GM12878 (cell line): ENCODE data around the gene ANKRD23. TPM values are rescaled to one million over a fixed set of nuclear protein-coding genes. Genes with fewer than 3 reads are reported as not detected.

ENCODE experiments used
- ATAC-seq: fragments of 200-7000 bp; cut with Tn5 transposase; 3 replicates; pipeline ENCODE4 v1.9.1; 2020; ENCODE audit warnings: mild to moderate bottlenecking, moderate library complexity
- BruUV-seq: library from RNA; stranded (reverse); fragments of 400-500 nt; replicated peaks from 2 replicates; lab custom pipeline; 2021; lab: Mats Ljungman, UMichigan
- CTCF ChIA-PET: fragments of 300-600 bp; sonication (Branson Sonifier 250); formaldehyde crosslinking; extraction: SDS; loops from one replicate; lab custom pipeline; 2021; ENCODE audit warnings: inconsistent platforms; lab: Yijun Ruan, JAX
- POLR2A ChIA-PET: fragments of 350-600 bp; formaldehyde crosslinking; extraction: SDS; loops from one replicate; lab custom pipeline; 2021; ENCODE audit warnings: inconsistent platforms; lab: Charles Lee
- RAD21 ChIA-PET: fragments of 300-600 bp; sonication (Branson Sonifier 250); formaldehyde crosslinking; loops from one replicate; lab custom pipeline; 2023; ENCODE audit warnings: antibody characterized with exemption; ENCODE audit not compliant: unreplicated experiment; lab: Charles Lee
- SMC1A ChIA-PET: fragments of 300-600 bp; sonication (Branson Sonifier 250); formaldehyde crosslinking; loops from one replicate; lab custom pipeline; 2023; ENCODE audit not compliant: unreplicated experiment, uncharacterized antibody; lab: Charles Lee
- DNase-seq: peaks from one replicate; pipeline ENCODE4 v3.0.0-alpha.2; 2011; ENCODE audit warnings: low read depth, low spot score
- FAIRE-seq: peaks from 3 replicates; lab custom pipeline; 2011; peaks lifted over from hg19 to GRCh38; lab: Jason Lieb, UNC
- H2AFZ ChIP-seq: 2 replicates; pipeline ENCODE4 v1.6.0; 2011; ENCODE audit warnings: low read depth, low read length, control low read depth; ENCODE audit not compliant: control insufficient read depth
- H3K27ac ChIP-seq: 2 replicates; pipeline ENCODE4 v1.5.1; 2011; ENCODE audit warnings: control low read depth; ENCODE audit not compliant: control insufficient read depth, insufficient read depth
- H3K27me3 ChIP-seq, 2 experiments: replicated peaks in 1 of 2; 2 replicates each; pipeline versions ENCODE4 v1.6.0 to v1.6.1; 2011; ENCODE audit warnings: low read length in 1 of 2; ENCODE audit not compliant: control insufficient read depth in 2 of 2, insufficient read depth in 2 of 2
- H3K36me3 ChIP-seq, 2 experiments: 2 replicates each; pipeline ENCODE4 v1.5.1; 2011; ENCODE audit warnings: low read length in 1 of 2; ENCODE audit not compliant: control insufficient read depth in 2 of 2, insufficient read depth in 2 of 2
- H3K4me1 ChIP-seq: 2 replicates; pipeline ENCODE4 v1.6.1; 2011; ENCODE audit warnings: mild to moderate bottlenecking, low read length, moderate library complexity, mixed read lengths; ENCODE audit not compliant: control insufficient read depth, insufficient read depth
- H3K4me2 ChIP-seq: 2 replicates; pipeline ENCODE4 v1.6.0; 2011; ENCODE audit warnings: control low read depth; ENCODE audit not compliant: control insufficient read depth, insufficient read depth
- H3K4me3 ChIP-seq: fragments of 200-600 bp; sonication (generic); 2 replicates; pipeline ENCODE4 v1.5.1; 2016
- H3K79me2 ChIP-seq: 2 replicates; pipeline ENCODE4 v1.6.0; 2011; ENCODE audit warnings: low read length; ENCODE audit not compliant: control insufficient read depth, insufficient read depth
- H3K9ac ChIP-seq: 2 replicates; pipeline ENCODE4 v1.8.0; 2011; ENCODE audit warnings: low read length, control low read depth, mixed read lengths; ENCODE audit not compliant: control insufficient read depth, insufficient read depth
- H3K9me3 ChIP-seq: replicated peaks from 3 replicates; pipeline ENCODE4 v1.5.1; 2011; ENCODE audit warnings: mild to moderate bottlenecking, low read length; ENCODE audit not compliant: control insufficient read depth, insufficient read depth
- H4K20me1 ChIP-seq: 2 replicates; pipeline ENCODE4 v1.6.0; 2011; ENCODE audit not compliant: control insufficient read depth, insufficient read depth
- CREM ChIP-seq: IDR thresholded peaks from 2 replicates; pipeline ENCODE4 v1.6.1; 2014; ENCODE audit warnings: antibody characterized with exemption, low read depth
- LARP7 ChIP-seq: fragments of 450-650 bp; IDR thresholded peaks from 2 replicates; pipeline ENCODE4 v1.6.1; 2017; ENCODE audit warnings: mild to moderate bottlenecking
- NBN ChIP-seq: fragments of 450-650 bp; IDR thresholded peaks from 2 replicates; pipeline ENCODE4 v1.6.1; 2016
- NFIC ChIP-seq: IDR thresholded peaks from 2 replicates; pipeline ENCODE4 v1.6.1; 2012; ENCODE audit warnings: low read depth, mild to moderate bottlenecking, inconsistent platforms, low read length, moderate library complexity
- PAX5 ChIP-seq: IDR thresholded peaks from 2 replicates; pipeline ENCODE4 v1.6.1; 2011; ENCODE audit warnings: low read depth, low read length, borderline replicate concordance
- RELA ChIP-seq: fragments of 450-650 bp; IDR thresholded peaks from 2 replicates; pipeline ENCODE4 v1.8.0; 2014; ENCODE audit warnings: borderline replicate concordance; ENCODE audit not compliant: partially characterized antibody
- RUNX3 ChIP-seq: IDR thresholded peaks from 2 replicates; pipeline ENCODE4 v1.6.1; 2012; ENCODE audit warnings: low read length, inconsistent platforms
- TCF12 ChIP-seq: IDR thresholded peaks from 2 replicates; pipeline ENCODE4 v1.6.1; 2011; ENCODE audit warnings: low read depth, mild to moderate bottlenecking, low read length
- TCF3 ChIP-seq: IDR thresholded peaks from 2 replicates; pipeline ENCODE4 v1.6.1; 2012; ENCODE audit warnings: low read depth, mild to moderate bottlenecking, low read length, borderline replicate concordance; ENCODE audit not compliant: insufficient read depth
- WGBS: methylation state at CpG from one replicate; pipeline ENCODE4 v1.1.6; 2016; ENCODE audit warnings: low lambda C conversion rate; ENCODE audit not compliant: insufficient replicate concordance, insufficient coverage; ENCODE audit errors: missing lambda C conversion rate; 5-methylcytosine and 5-hydroxymethylcytosine counted together
- in situ Hi-C: fragments of 300-500 bp; cut with MboI; formaldehyde crosslinking; loops from 9 replicates; pipeline ENCODE4 v1.14.3; 2018; ENCODE audit warnings: mixed read lengths
- intact Hi-C: fragments of 100-400 bp; cut with micrococcal nuclease; formaldehyde crosslinking; loops from one replicate; pipeline ENCODE4 v1.14.2; 2022; ENCODE audit not compliant: unreplicated experiment
- polyA plus RNA-seq, 11 experiments: library from polyadenylated mRNA; depleted of rRNA in 4 of 11; unstranded in 6 of 11; stranded (reverse) in 5 of 11; fragments of >200 nt; fragmentation: Nextera tagmentation in 4 of 11; fragmentation: Illumina TruSeq in 1 of 11; extraction: Ambion mirVana in 4 of 11; extraction: Trizol in 1 of 11; gene quantifications; 1 replicate in 1 of 11; 2 replicates in 10 of 11; pipeline versions ENCODE4 v1.2.1 to v1.2.3, GENCODE V29; 2011 to 2016; ENCODE audit warnings: inconsistent platforms in 2 of 11, missing spikeins in 2 of 11, low read depth in 1 of 11
- total RNA-seq, 4 experiments: library from RNA; depleted of rRNA in 3 of 4; stranded (reverse); fragments of >200 nt in 3 of 4; fragmentation: Illumina TruSeq in 1 of 4; extraction: Trizol in 1 of 4; gene quantifications; 2 replicates each; pipeline versions ENCODE4 v1.2.1 to v1.2.3, GENCODE V29; 2013 to 2021
- TF ChIP-seq, protein P1 (sequence below): fragments of 450-650 bp; IDR thresholded peaks from 2 replicates; pipeline ENCODE4 v1.6.1; 2017; ENCODE audit warnings: low read depth, mild to moderate bottlenecking, moderate library complexity
- TF ChIP-seq, protein P2 (sequence below): fragments of 450-650 bp; formaldehyde crosslinking; IDR thresholded peaks from 2 replicates; pipeline ENCODE4 v1.4.0; 2020; ENCODE audit warnings: mild to moderate bottlenecking, moderate library complexity
- TF ChIP-seq, protein P3 (sequence below): fragments of 450-650 bp; IDR thresholded peaks from 2 replicates; pipeline ENCODE4 v1.6.1; 2016; ENCODE audit warnings: mild to moderate bottlenecking
- TF ChIP-seq, protein P4 (sequence below): IDR thresholded peaks from 2 replicates; pipeline ENCODE4 v1.6.1; 2011; ENCODE audit warnings: borderline replicate concordance, low read depth, mild to moderate bottlenecking, moderate library complexity, low read length; ENCODE audit not compliant: insufficient read depth, poor library complexity, severe bottlenecking

ANKRD23 gene
- total and polyA plus RNA-seq, 10 of the 15 experiments (the other 5 are each of a cell fraction or from before 2014, with no cell fraction given): 0.34 to 5.3 (median 2.7) TPM

DNA sequence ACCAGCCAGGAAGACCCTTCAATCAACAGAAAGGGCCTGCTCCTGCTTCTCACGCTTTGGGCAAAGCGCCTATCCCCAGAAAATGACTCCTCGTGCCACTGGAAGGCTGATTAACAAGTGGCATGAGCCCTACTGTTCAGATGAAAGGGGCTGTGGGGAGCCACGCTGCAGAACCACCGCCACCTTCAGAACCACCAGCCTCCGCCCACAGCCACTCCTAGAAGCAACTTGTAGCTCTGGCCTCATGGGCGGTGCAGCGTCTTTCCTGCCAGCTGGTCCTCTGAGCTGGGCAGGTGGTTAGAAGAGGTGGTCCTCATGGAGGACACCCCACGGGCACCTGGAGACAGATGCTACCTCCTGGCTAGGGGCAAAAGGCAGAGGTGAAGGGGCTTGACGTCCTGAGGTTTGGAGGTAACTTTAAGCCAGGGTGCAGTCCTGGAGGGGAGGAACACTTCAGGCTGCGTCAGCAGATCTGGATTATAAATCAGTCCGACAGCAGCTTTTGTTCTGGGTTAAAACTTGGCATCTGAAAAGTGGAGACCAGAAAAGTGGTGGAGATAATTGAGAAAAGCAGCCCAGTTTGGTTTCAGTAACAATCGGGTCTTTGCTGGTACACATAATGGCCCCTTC lies 26.9 kb upstream of the ANKRD23 start:
- no peaks in the 10 kb centered on the region; a peak in 1 of 4 replicates for H3K27me3 ChIP-seq
- peak; percentile 7 for ATAC-seq
- peaks cover 43% of the 10 kb centered on the region for H3K4me1 ChIP-seq
- in situ Hi-C loops (no loop called here), intact Hi-C loops (no loop called here)
- FAIRE-seq: peak; percentile 64
- H3K9ac ChIP-seq: peak overlapping the region; percentile 37; the same call in 1 of the 2 replicates
- no peaks in the 10 kb centered on the region for H3K9me3 ChIP-seq
- ChIA-PET SMC1A (interaction anchor here (1.0 to 1.8 kb wide), 4 partner anchors 13 to 92 kb away, joined by 3 to 8 read pairs (median 4); partner anchors contain the start of gene ANKRD39), CTCF (interaction anchor here (0.9 to 1.6 kb wide), 3 partner anchors 12 to 280 kb away, joined by 3 to 9 read pairs (median 4); no protein-coding TSS in a partner anchor), RAD21 (interaction anchor here (0.8 to 2.0 kb wide), 5 partner anchors 13 to 242 kb away, joined by 3 to 19 read pairs (median 3); partner anchors contain the start of genes ANKRD36 and ANKRD39), POLR2A (interaction anchor here (0.5 to 1.3 kb wide), 5 partner anchors 13 to 339 kb away, joined by 3 to 4 read pairs (median 4); partner anchors contain the start of gene ANKRD39)
- 42% methylated on average over 13 of the region's 13 CpGs for WGBS
- DNase-seq: no peak
- BruUV-seq: TSS peak; percentile 76
- H3K27ac ChIP-seq: no peak overlapping the region
- peaks cover 0 to 3% of the 10 kb centered on the region in 2 experiments; a peak in 3 of 4 replicates for H3K36me3 ChIP-seq
- H3K79me2 ChIP-seq: peaks cover 38% of the 10 kb centered on the region
- H3K4me3 ChIP-seq: peak overlapping the region; percentile 71; the same call in 1 of the 2 replicates
- H4K20me1 ChIP-seq: no peaks in the 10 kb centered on the region
- peak overlapping the region; percentile 81 for H3K4me2 ChIP-seq
- peak overlapping the region; percentile 28 for H2AFZ ChIP-seq
- TF ChIP-seq PAX5 (0 out of 2 replicates have a peak, but pooled peaks have one; percentile 22), RUNX3 (0 out of 2 replicates have a peak, but pooled peaks have one; percentile 3), RELA (no peak), TCF12 (0 out of 2 replicates have a peak, but pooled peaks have one; percentile 12), LARP7 (0 out of 2 replicates have a peak, but pooled peaks have one; percentile 34), TCF3 (no peak), CREM (no peak), NFIC (no peak), NBN (peak; percentile 8; the same call in 1 of the 2 replicates)
- TF ChIP-seq, protein P1, sequence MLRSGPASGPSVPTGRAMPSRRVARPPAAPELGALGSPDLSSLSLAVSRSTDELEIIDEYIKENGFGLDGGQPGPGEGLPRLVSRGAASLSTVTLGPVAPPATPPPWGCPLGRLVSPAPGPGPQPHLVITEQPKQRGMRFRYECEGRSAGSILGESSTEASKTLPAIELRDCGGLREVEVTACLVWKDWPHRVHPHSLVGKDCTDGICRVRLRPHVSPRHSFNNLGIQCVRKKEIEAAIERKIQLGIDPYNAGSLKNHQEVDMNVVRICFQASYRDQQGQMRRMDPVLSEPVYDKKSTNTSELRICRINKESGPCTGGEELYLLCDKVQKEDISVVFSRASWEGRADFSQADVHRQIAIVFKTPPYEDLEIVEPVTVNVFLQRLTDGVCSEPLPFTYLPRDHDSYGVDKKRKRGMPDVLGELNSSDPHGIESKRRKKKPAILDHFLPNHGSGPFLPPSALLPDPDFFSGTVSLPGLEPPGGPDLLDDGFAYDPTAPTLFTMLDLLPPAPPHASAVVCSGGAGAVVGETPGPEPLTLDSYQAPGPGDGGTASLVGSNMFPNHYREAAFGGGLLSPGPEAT: 0 out of 2 replicates have a peak, but pooled peaks have one; percentile 33
- TF ChIP-seq, protein P2, sequence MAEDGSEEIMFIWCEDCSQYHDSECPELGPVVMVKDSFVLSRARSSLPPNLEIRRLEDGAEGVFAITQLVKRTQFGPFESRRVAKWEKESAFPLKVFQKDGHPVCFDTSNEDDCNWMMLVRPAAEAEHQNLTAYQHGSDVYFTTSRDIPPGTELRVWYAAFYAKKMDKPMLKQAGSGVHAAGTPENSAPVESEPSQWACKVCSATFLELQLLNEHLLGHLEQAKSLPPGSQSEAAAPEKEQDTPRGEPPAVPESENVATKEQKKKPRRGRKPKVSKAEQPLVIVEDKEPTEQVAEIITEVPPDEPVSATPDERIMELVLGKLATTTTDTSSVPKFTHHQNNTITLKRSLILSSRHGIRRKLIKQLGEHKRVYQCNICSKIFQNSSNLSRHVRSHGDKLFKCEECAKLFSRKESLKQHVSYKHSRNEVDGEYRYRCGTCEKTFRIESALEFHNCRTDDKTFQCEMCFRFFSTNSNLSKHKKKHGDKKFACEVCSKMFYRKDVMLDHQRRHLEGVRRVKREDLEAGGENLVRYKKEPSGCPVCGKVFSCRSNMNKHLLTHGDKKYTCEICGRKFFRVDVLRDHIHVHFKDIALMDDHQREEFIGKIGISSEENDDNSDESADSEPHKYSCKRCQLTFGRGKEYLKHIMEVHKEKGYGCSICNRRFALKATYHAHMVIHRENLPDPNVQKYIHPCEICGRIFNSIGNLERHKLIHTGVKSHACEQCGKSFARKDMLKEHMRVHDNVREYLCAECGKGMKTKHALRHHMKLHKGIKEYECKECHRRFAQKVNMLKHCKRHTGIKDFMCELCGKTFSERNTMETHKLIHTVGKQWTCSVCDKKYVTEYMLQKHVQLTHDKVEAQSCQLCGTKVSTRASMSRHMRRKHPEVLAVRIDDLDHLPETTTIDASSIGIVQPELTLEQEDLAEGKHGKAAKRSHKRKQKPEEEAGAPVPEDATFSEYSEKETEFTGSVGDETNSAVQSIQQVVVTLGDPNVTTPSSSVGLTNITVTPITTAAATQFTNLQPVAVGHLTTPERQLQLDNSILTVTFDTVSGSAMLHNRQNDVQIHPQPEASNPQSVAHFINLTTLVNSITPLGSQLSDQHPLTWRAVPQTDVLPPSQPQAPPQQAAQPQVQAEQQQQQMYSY (CRISPR knock-in tag): no peak
- TF ChIP-seq, protein P3, sequence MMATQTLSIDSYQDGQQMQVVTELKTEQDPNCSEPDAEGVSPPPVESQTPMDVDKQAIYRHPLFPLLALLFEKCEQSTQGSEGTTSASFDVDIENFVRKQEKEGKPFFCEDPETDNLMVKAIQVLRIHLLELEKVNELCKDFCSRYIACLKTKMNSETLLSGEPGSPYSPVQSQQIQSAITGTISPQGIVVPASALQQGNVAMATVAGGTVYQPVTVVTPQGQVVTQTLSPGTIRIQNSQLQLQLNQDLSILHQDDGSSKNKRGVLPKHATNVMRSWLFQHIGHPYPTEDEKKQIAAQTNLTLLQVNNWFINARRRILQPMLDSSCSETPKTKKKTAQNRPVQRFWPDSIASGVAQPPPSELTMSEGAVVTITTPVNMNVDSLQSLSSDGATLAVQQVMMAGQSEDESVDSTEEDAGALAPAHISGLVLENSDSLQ: peak; percentile 15; the same call in 1 of the 2 replicates
- TF ChIP-seq, protein P4, sequence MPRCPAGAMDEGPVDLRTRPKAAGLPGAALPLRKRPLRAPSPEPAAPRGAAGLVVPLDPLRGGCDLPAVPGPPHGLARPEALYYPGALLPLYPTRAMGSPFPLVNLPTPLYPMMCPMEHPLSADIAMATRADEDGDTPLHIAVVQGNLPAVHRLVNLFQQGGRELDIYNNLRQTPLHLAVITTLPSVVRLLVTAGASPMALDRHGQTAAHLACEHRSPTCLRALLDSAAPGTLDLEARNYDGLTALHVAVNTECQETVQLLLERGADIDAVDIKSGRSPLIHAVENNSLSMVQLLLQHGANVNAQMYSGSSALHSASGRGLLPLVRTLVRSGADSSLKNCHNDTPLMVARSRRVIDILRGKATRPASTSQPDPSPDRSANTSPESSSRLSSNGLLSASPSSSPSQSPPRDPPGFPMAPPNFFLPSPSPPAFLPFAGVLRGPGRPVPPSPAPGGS: no peak
